AG09309 (cell line): ENCODE measurements around the gene GSTM4.
A peak's percentile ranks its signal among the peaks of the same experiment; 100 is the strongest.

Experiments used
- DNase-seq: peaks from one replicate; pipeline ENCODE4 v3.0.0-alpha.2; 2010; ENCODE audit warnings: low read depth
- H3K4me3 ChIP-seq: 2 replicates; pipeline ENCODE4 v1.5.1; 2011; ENCODE audit warnings: mild to moderate bottlenecking, low read depth, low read length, moderate library complexity; ENCODE audit not compliant: control insufficient read depth
- TF ChIP-seq, protein P1 (sequence below): IDR thresholded peaks from 2 replicates; pipeline ENCODE4 v1.5.1; 2011; ENCODE audit warnings: mild to moderate bottlenecking, low read depth, low read length, inconsistent platforms; ENCODE audit not compliant: insufficient read depth, control insufficient read depth; ENCODE audit errors: missing control alignments

The GSTM4 gene

GRCh38 chr1:109649491-109649914 lies 6.4 kb upstream of the GSTM4 start:
- peak overlapping the region; percentile 27 for H3K4me3 ChIP-seq
- peak; percentile 37 for DNase-seq
- TF ChIP-seq, protein P1, sequence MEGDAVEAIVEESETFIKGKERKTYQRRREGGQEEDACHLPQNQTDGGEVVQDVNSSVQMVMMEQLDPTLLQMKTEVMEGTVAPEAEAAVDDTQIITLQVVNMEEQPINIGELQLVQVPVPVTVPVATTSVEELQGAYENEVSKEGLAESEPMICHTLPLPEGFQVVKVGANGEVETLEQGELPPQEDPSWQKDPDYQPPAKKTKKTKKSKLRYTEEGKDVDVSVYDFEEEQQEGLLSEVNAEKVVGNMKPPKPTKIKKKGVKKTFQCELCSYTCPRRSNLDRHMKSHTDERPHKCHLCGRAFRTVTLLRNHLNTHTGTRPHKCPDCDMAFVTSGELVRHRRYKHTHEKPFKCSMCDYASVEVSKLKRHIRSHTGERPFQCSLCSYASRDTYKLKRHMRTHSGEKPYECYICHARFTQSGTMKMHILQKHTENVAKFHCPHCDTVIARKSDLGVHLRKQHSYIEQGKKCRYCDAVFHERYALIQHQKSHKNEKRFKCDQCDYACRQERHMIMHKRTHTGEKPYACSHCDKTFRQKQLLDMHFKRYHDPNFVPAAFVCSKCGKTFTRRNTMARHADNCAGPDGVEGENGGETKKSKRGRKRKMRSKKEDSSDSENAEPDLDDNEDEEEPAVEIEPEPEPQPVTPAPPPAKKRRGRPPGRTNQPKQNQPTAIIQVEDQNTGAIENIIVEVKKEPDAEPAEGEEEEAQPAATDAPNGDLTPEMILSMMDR = peak; percentile 50

GRCh38 chr1:109650609-109651008 lies 5.3 kb upstream of the GSTM4 start:
- TF ChIP-seq, protein P1 = no peak
- H3K4me3 ChIP-seq = no peak overlapping the region
- no peak for DNase-seq

DNA sequence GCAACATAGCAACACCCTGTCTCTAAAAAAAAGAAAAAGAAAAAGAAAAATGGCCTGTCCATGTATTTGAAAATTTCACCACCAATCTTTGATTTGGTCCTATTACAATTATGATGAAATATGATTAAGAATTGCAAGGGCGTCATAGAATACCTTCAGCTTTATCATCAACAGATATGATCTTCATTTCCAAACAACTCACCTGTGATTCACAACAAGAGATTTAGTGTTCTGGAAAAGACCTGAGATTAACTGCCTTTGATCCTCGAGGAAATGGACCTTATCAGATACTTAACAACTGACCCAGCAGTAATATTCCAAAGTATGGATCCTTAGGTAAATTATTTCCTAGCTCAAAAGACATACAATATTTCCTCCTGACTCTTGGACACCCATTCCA lies 3.5 kb upstream of the GSTM4 start:
- no peak overlapping the region for H3K4me3 ChIP-seq
- TF ChIP-seq, protein P1 = no peak
- no peak for DNase-seq

GRCh38 chr1:109653306-109653705 lies 2.6 kb upstream of the GSTM4 start:
- DNase-seq = no peak
- H3K4me3 ChIP-seq = no peak overlapping the region
- TF ChIP-seq, protein P1 = no peak

DNA sequence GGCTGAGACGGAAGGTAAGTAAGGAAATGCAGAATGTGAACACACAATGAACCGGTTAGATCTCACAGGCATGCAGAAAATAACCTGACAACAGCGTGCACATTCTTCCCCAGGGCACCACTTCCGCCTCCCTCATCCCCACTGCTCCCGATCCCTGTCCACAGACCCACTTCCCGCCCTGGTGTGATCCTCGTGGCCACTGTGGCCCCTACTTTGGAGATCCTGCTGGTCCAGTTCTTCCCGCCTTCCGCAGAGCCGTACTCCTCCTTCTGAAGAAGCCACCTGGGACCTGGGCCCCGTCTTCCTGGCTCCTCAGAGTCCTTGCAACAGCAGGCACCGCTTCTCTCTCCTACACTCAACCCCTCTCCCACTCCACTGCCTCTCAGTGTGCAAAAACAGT lies 1.4 kb upstream of the GSTM4 start:
- TF ChIP-seq, protein P1 = no peak
- H3K4me3 ChIP-seq = no peak overlapping the region
- no peak for DNase-seq

DNA sequence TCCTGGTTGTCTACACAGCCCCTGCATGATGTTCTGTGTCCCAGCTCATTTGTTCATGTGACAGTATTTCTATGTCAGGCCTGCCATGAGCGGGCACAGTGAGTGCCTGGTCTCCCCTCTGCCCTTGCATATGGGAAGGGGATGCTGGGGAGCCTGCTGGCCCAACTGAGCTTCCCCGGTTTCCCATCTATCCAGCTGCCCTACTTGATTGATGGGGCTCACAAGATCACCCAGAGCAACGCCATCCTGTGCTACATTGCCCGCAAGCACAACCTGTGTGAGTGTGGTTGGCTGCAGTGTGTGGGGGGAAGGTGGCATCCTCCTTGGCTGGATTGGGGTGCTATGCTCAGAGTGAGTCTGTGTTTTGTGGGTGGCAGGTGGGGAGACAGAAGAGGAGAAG lies 1.5 kb downstream of the GSTM4 start:
- no peak for DNase-seq
- TF ChIP-seq, protein P1 = no peak
- H3K4me3 ChIP-seq = no peak overlapping the region

- DNase-seq = no peak
- TF ChIP-seq, protein P1 = no peak
- H3K4me3 ChIP-seq = no peak overlapping the region
Observed at GRCh38 chr1:109657970-109658369, 2.1 kb downstream of the GSTM4 start.
